Measurements from ENCODE around the gene NUP50.

Gene NUP50

DNA sequence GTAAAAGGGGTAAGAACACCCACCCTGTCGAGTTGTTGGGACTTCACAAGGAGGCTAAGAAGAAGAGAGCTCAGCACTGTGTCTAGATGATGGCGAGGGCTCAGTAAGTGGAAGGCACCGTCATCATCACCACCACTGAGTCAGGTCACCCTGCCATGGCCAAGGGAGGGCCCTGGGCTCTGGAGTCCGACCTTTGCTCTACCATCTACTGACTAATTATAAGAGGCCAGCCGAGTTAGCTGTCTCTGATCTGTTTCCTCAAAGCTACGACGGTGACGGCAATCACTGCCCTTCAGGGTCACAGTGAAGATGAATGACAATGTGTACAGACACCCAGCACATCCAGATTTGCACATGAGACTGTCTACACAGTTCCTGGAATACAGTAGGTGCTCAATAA, 47.7 kb downstream of the NUP50 start:
- no peak for DNase-seq

GRCh38 chr22:45211848-45212247, 48.1 kb downstream of the NUP50 start:
- DNase-seq = no peak

- no peak for DNase-seq
Measured at GRCh38 chr22:45212306-45212709, 48.6 kb downstream of the NUP50 start.

GRCh38 chr22:45212992-45213751, 49.4 kb downstream of the NUP50 start:
- DNase-seq = no peak

GRCh38 chr22:45216133-45217003, 52.6 kb downstream of the NUP50 start:
- no peak for DNase-seq

GRCh38 chr22:45217345-45217744, 53.6 kb downstream of the NUP50 start:
- DNase-seq = no peak

DNA sequence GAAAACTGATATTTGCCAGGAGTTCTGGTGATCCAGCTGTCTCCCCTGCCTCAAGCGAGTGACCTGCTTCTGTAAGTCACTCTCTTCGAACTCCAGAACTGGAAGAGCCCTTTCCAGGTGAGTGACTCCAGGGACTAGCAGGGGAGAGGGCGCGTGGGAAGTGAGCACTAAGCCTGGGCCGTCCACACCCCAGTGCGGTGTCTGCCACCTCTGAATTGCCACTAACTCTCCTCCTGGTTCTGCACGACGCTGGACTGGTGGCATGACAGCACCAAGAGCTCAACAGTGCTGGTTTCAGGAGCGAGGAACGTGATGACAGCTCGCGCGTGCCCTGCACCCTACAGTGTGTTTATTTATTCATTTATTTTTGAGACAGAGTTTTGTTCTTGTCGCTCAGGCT, 54.1 kb downstream of the NUP50 start:
- no peak for DNase-seq

DNA sequence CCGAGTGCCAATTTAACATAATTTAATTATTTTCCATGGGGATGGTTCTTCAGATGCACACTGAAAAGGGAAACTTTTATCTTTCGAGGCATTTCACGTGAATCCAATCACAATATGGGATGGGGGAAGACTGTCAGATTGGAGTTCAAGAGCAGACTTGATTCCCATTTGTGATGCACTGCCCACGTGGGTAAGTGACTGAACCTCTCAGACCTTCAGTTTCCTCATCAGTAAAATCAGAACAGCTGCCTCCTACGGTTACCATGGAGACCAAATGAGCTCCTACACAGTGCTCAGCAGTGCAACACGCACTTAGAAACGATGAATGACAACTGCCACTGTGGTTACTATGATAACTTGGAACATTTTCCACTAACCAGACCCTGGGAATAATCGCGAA, 55.3 kb downstream of the NUP50 start:
- peak; percentile 10 for DNase-seq

- no peak for DNase-seq
Measured at GRCh38 chr22:45221201-45221600, 57.5 kb downstream of the NUP50 start.

DNA sequence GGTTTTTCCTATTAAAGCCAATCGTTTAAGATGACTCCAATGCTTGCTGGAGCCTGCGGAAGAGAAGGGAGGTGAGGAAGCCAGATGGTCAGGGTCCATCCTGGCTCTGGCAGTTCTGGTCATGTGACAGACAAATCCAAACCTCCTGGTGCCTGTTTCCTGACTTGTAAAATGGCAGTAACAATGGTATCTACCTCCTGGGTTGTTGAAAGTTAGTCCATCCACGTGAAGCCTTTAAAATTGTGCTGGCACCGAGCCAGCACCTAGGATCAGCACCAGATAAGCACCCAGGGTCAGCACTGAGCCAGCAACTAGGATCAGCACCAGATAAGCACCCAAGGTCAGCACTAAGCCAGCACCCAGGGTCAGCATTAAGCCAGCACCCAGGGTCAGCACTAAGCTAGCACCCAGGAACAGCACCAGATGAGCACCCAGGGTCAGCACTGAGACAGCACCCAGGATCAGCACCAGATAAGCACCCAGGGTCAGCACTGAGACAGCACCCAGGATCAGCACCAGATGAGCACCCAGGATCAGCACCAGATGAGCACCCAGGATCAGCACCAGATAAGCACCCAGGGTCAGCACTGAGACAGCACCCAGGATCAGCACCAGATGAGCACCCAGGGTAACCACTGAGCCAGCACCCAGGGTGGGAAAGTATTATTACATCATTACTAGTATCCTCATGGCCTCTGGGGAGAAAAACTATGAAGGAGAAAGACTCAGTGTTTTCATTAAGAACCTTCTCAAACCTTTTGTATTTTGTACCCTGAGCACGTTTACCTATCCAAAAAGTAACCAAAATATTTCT, 59.8 kb downstream of the NUP50 start:
- DNase-seq = no peak

DNA sequence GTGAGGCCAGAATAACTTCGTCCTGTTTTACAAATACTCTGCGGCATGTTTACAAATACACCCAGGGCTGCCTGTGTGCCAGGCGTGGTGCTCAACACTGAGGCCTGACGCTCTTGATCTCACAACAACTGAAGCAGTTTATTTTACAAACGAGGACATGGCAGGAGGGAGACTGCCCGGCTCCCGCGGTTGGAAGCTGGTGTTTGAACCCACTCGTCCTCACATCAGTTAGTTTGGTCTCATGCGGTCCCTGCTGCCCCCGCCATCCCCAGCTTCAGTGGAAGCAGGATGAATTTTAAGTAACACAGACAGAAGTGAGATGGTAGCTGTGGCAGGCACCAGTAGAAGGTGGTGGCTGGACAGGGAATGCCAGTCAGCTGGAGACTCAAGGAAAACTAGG, 60.6 kb downstream of the NUP50 start:
- no peak for DNase-seq

DNA sequence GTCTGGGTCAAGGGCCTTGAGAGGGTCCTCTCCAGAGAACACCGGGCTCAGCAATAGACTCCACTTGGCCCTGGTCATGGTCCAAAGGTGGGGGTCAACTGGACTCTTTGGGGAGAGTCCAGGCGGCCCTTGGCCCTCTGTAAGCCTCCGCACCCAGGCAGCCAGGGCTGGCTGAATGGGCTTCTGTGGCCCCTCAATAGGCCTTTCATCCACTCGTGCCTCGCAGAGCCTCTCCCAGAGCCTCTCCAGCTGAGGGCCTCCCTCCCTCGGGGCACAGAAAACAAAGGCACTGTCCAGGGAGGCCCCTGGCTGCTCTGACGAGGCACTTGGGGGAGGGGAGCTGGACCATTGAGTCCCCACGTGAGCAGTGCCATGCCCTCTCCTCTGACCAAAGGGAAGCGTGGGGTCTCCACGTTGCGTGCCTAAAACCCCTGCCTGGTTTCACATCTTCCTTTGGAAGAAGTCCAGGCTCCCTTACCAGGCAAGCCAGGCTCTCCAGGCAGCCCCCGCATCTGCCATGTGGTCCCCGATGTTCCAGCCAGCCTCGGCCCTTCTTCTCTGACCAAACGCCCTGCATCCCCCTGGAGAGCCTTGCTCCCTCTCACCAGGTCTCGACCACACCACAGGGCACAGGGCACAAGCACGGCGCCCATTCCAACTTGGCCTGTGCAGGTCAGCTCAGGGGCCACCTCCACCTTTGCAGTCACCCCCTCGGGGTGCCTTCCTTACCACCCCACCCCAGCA, 61.4 kb downstream of the NUP50 start:
- no peak for DNase-seq

- DNase-seq = no peak
Measured at GRCh38 chr22:45225732-45226502, 62.2 kb downstream of the NUP50 start.

DNA sequence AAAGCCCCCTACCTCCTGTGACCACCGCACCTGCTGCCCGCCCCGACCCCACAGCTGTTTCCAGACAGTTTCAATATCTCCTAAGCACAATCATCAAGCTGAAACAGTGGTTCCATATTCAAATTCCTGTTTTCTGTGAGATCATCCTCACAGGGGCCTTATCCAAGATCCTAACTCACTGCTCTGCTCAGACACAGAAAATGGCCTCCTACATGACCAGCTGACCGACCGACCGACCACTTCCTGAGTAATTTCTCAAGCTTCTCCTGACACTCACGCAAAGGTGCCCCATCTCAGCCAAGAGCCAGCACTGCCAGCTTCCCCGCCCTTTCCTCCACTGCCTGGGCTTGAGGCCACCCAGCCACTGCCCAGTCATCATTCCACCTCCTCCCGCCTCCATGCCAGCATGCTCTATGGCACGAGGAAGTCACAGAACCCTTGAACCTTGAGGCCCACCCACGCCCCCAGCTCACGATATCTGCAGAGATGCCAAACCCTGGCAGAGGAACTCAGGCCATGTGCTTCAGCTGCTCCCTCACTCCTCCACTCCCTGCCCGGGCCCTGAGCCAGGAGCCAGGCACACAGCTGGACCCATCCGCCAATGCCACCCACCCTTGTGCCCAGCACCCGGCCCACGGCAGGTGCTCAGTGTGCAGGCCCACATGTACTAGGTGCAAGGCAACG, 62.9 kb downstream of the NUP50 start:
- DNase-seq = peak; percentile 46

DNA sequence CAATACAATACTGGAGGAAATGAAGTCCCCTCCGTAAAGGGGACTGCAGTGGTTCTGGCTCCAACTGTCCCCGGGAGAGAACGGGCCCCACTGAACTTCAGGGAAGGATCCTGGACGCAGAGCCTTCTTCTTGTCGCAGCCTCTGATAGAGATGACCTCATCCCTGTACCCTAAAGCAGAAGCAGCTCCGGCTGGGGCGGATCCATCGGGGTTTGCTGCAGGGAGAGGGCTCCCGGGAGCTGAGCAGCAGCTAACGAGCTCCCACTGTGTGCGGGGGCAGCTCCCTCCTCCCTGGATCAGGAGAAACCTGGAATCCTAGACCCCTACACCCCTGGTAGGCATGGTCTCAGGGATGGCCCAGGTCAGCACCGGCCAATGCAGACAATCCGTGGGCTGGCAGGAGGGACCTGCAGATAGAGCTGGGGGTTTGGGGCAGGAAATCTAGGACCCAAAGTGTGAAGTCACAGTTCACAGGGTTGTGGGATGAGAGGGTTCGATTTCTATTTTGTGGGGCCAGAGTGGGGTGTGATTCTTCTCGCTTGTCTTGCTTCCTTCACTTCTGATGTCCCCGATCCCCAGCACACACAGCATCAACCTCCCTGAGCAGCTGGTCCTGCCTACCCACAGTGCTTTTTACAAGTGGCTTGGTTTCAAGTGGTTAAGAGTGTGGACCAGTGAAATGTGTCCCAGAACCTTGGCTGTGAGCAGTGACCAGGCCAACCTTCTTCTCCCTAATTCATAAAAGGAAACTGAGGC, 64.1 kb downstream of the NUP50 start:
- DNase-seq = no peak

DNA sequence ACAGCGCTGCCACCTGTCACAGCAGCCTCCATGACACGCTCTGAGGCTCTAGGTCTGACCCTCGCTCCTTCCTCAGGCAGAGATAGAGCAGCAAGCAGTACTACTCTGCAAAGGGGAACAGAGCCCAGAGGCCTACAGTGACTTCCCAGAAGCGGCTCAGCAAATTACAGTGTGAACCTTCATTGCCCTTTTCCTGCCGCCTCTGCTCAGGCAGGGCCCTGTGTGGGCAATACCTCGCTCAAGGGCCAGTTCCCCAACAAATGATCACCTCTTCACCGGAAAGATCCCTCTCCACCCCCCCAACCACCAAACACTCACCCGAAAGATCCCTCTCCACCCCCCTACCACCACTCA, 64.7 kb downstream of the NUP50 start:
- DNase-seq = no peak

DNA sequence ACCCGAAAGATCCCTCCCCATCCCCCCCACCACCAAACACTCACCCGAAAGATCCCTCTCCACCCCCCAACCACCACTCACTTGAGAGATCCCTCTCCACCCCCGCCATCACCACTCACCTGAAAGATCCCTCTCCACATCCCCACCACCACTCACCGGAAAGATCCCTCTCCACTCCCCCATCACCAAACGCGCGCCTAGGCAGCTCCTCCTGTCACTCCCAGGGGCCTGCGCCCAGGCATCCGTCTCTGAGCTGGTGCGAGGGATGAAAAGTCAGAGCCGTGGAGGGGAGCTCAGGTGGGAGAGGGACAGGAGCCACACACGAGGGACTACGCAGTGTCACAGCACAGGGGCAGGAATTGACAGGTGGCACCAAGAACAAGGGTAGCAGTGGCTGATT, 65.5 kb downstream of the NUP50 start:
- DNase-seq = no peak

DNA sequence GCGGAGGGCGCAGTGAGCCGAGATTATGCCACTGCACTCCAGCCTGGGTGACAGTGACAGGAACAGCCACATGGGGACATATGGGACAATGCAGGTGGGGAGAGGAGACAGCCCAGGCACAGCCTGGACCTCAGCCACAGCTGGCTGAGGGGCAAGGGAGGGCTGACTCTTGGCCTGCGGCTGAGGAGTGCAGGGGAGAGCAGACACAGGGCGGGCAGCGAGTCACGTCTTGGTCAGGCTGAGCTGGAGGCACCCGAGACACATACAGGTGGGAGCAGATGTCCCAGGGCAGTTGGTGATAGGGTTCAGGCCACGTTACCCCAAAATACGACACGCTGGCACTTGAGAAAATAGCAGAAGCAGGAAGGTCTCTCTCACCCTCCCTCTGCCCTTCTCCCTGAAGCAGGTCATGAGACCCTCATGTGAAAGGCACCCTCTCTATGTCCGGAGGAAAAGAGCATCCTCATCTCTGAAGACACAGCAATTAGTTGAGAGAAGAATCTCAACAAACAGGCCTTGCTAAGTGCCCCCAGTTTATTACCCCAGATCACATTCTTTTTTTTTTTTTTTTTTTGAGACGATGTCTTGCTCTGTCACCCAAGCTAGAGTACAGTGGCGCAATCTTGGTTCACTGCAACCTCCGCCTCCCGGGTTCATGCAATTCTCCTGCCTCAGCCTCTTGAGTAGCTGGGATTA, 66.4 kb downstream of the NUP50 start:
- DNase-seq = no peak

DNA sequence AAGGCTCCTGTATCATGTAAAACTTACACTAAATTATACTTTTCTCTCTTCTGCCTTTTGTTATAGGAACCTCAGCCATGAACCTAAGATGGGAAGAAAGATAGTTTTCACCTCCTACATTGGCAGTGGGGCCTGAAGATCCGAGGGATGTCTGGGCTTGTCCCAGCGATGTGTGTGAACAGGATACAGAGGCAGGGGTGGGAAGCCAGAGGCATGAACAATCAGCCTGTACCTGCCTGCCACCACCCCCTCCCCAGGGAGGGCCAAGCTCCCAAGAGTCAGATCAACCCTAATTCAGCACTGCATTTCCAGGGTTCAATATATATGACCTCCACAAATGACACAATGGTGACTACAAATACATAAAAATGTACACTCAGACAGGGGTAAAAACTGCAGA, 67.6 kb downstream of the NUP50 start:
- no peak for DNase-seq

GRCh38 chr22:45233386-45233785, 69.7 kb downstream of the NUP50 start:
- DNase-seq = no peak

All from NCI-H2029 (cell line).